AG10803 (cell line): ENCODE measurements around the gene MARCHF3.
"Not testable (repeated sequence)": the region's sequence is repeated elsewhere in the genome, so short reads cannot be mapped to it uniquely, and the experiment has no call there.

Source experiments
- DNase-seq: peaks from one replicate; pipeline ENCODE4 v3.0.0; 2010; ENCODE audit warnings: low read depth
- H3K4me3 ChIP-seq: 2 replicates; pipeline ENCODE4 v1.5.1; 2011; ENCODE audit warnings: mild to moderate bottlenecking, low read length, control low read depth
- CTCF ChIP-seq: conservative IDR thresholded peaks from 2 replicates; pipeline ENCODE4 v1.5.1; 2011; ENCODE audit warnings: mild to moderate bottlenecking, low read length, control low read depth, inconsistent platforms

Gene MARCHF3

GRCh38 chr5:126917918-126918614 lies 112.3 kb downstream of the MARCHF3 start:
- no peak for TF ChIP-seq CTCF
- H3K4me3 ChIP-seq: no peak overlapping the region
- peak; percentile 28 for DNase-seq

- H3K4me3 ChIP-seq: no peak overlapping the region
- DNase-seq: no peak
- no peak for TF ChIP-seq CTCF
These were observed 114.9 kb downstream of the MARCHF3 start for GRCh38 chr5:126915496-126915895.

- DNase-seq: no peak
- no peak for TF ChIP-seq CTCF
These were observed 115.4 kb downstream of the MARCHF3 start for GRCh38 chr5:126914801-126915436.

GRCh38 chr5:126912616-126913200 lies 117.7 kb downstream of the MARCHF3 start:
- no peak overlapping the region for H3K4me3 ChIP-seq
- peak; percentile 84 for DNase-seq
- no peak for TF ChIP-seq CTCF

More at GRCh38 chr5:126914801-126915436, 115.4 kb downstream of the MARCHF3 start:
- no peak overlapping the region for H3K4me3 ChIP-seq

GRCh38 chr5:126911986-126912385 lies 118.4 kb downstream of the MARCHF3 start:
- H3K4me3 ChIP-seq: no peak overlapping the region
- no peak for DNase-seq
- TF ChIP-seq CTCF: no peak

GRCh38 chr5:126909856-126910255 lies 120.5 kb downstream of the MARCHF3 start:
- H3K4me3 ChIP-seq: no peak overlapping the region
- DNase-seq: no peak
- no peak for TF ChIP-seq CTCF

- not testable (repeated sequence) for DNase-seq, H3K4me3 ChIP-seq
These were observed 126.0 kb downstream of the MARCHF3 start for GRCh38 chr5:126904407-126904806.
